Activated T-cell treated with anti-CD3 and anti-CD28 coated beads, Interleukin-2, amount 50 U/mL, for 4 hours (primary cell): ENCODE results near the gene RFC2. TPM values are rescaled to one million over a fixed set of nuclear protein-coding genes. Genes with fewer than 3 reads are reported as not detected.
A peak's percentile ranks its signal among the peaks of the same experiment; 100 is the strongest.
"Not testable (repeated sequence)": the region's sequence is repeated elsewhere in the genome, so short reads cannot be mapped to it uniquely, and the experiment has no call there.

Experiments
- ATAC-seq, 2 donors: fragments of 200-7000 bp; cut with Tn5 transposase; one replicate each; pipeline ENCODE4 v1.10.0; 2021
- DNase-seq: peaks from one replicate; pipeline ENCODE4 v3.0.0-alpha.2; 2020
- H3K27me3 Mint-ChIP-seq: one replicate; pipeline ENCODE4 v1.8.0; 2021; ENCODE audit warnings: low read depth, mixed read lengths
- H3K36me3 Mint-ChIP-seq: one replicate; pipeline ENCODE4 v1.8.0; 2022; ENCODE audit warnings: mixed read lengths; ENCODE audit not compliant: insufficient read depth
- H3K4me1 Mint-ChIP-seq: one replicate; pipeline ENCODE4 v1.8.0; 2021; ENCODE audit warnings: low read depth, mixed read lengths
- H3K4me3 Mint-ChIP-seq: one replicate; pipeline ENCODE4 v1.8.0; 2021; ENCODE audit warnings: mild to moderate bottlenecking, moderate library complexity, mixed read lengths
- H3K9me3 Mint-ChIP-seq: one replicate; pipeline ENCODE4 v1.8.0; 2021; ENCODE audit warnings: mixed read lengths
- total RNA-seq, 3 donors: library from RNA; stranded (reverse); gene quantifications; one replicate each; pipeline ENCODE4 v1.2.1, GENCODE V29; 2021

The RFC2 gene
- total RNA-seq, 3 donors from 2014 or later, result 71.4 to 85.2 (median 73.8) TPM

GRCh38 chr7:74206589-74207120 lies 47.5 kb downstream of the RFC2 start:
- H3K27me3 Mint-ChIP-seq, result no peaks in the 10 kb centered on the region
- no peaks in the 10 kb centered on the region for H3K9me3 Mint-ChIP-seq
- H3K36me3 Mint-ChIP-seq, result peaks cover 2% of the 10 kb centered on the region
- H3K4me1 Mint-ChIP-seq, result peaks cover 12% of the 10 kb centered on the region
- ATAC-seq (peak; percentile 72 to 74), DNase-seq (peak; percentile 78)
- peak overlapping the region; percentile 33 for H3K4me3 Mint-ChIP-seq

- not testable (repeated sequence) for H3K9me3 Mint-ChIP-seq, H3K27me3 Mint-ChIP-seq, H3K36me3 Mint-ChIP-seq
These were observed 48.1 kb downstream of the RFC2 start for GRCh38 chr7:74206052-74206451.

GRCh38 chr7:74203956-74204618 lies 50.1 kb downstream of the RFC2 start:
- Mint-ChIP-seq H3K4me3 (no peak overlapping the region), H3K4me1 (peaks cover 5% of the 10 kb centered on the region), H3K27me3 (no peaks in the 10 kb centered on the region), H3K9me3 (no peaks in the 10 kb centered on the region), H3K36me3 (peaks cover 2% of the 10 kb centered on the region)
- no peak for ATAC-seq
- no peak for DNase-seq

More at GRCh38 chr7:74206052-74206451, 48.1 kb downstream of the RFC2 start:
- not testable (repeated sequence) for H3K4me3 Mint-ChIP-seq, ATAC-seq, DNase-seq
- H3K4me1 Mint-ChIP-seq, result peaks cover 12% of the 10 kb centered on the region

- Mint-ChIP-seq H3K4me1 (peaks cover 5% of the 10 kb centered on the region), H3K9me3 (no peaks in the 10 kb centered on the region), H3K4me3 (no peak overlapping the region), H3K27me3 (no peaks in the 10 kb centered on the region), H3K36me3 (peaks cover 2% of the 10 kb centered on the region)
- no peak for ATAC-seq
- no peak for DNase-seq
These were observed 51.2 kb downstream of the RFC2 start for GRCh38 chr7:74202841-74203556.

GRCh38 chr7:74199551-74200355 lies 54.4 kb downstream of the RFC2 start:
- Mint-ChIP-seq H3K9me3 (no peaks in the 10 kb centered on the region), H3K4me3 (no peak overlapping the region), H3K27me3 (no peaks in the 10 kb centered on the region)

GRCh38 chr7:74197449-74198124 lies 56.6 kb downstream of the RFC2 start:
- DNase-seq (no peak), ATAC-seq (peak in 1 of 2 donors; percentile 19)
- H3K9me3 Mint-ChIP-seq, result no peaks in the 10 kb centered on the region
- H3K27me3 Mint-ChIP-seq, result no peaks in the 10 kb centered on the region
- H3K36me3 Mint-ChIP-seq, result peaks cover 26% of the 10 kb centered on the region
- H3K4me3 Mint-ChIP-seq, result no peak overlapping the region
- H3K4me1 Mint-ChIP-seq, result peaks cover 2% of the 10 kb centered on the region

More at GRCh38 chr7:74199551-74200355, 54.4 kb downstream of the RFC2 start:
- ATAC-seq (no peak), DNase-seq (no peak)
- H3K4me1 Mint-ChIP-seq, result peaks cover 2% of the 10 kb centered on the region
- H3K36me3 Mint-ChIP-seq, result peaks cover 15% of the 10 kb centered on the region

GRCh38 chr7:74195968-74196654 lies 58.1 kb downstream of the RFC2 start:
- not testable (repeated sequence) for H3K27me3 Mint-ChIP-seq, H3K4me3 Mint-ChIP-seq, H3K4me1 Mint-ChIP-seq, H3K9me3 Mint-ChIP-seq, DNase-seq
- H3K36me3 Mint-ChIP-seq, result peaks cover 31% of the 10 kb centered on the region
- peak in 1 of 2 donors; percentile 12 for ATAC-seq

GRCh38 chr7:74195139-74195860 lies 58.9 kb downstream of the RFC2 start:
- not testable (repeated sequence) for H3K9me3 Mint-ChIP-seq, ATAC-seq, DNase-seq, H3K4me1 Mint-ChIP-seq, H3K27me3 Mint-ChIP-seq, H3K4me3 Mint-ChIP-seq
- H3K36me3 Mint-ChIP-seq, result peaks cover 32% of the 10 kb centered on the region

- H3K9me3 Mint-ChIP-seq, result no peaks in the 10 kb centered on the region
- H3K36me3 Mint-ChIP-seq, result peaks cover 36% of the 10 kb centered on the region
- no peak for ATAC-seq
- no peak overlapping the region for H3K4me3 Mint-ChIP-seq
- H3K27me3 Mint-ChIP-seq, result no peaks in the 10 kb centered on the region
- no peak for DNase-seq
- peaks cover 2% of the 10 kb centered on the region for H3K4me1 Mint-ChIP-seq
These were observed 59.5 kb downstream of the RFC2 start for GRCh38 chr7:74194686-74195085.

- peaks cover 2% of the 10 kb centered on the region for H3K4me1 Mint-ChIP-seq
- H3K27me3 Mint-ChIP-seq, result no peaks in the 10 kb centered on the region
These were observed 60.3 kb downstream of the RFC2 start for GRCh38 chr7:74193913-74194312.

GRCh38 chr7:74193054-74193453 lies 61.1 kb downstream of the RFC2 start:
- ATAC-seq (no peak), DNase-seq (no peak)
- no peak overlapping the region for H3K4me3 Mint-ChIP-seq
- peaks cover 52% of the 10 kb centered on the region for H3K36me3 Mint-ChIP-seq
- H3K27me3 Mint-ChIP-seq, result no peaks in the 10 kb centered on the region
- peaks cover 4% of the 10 kb centered on the region for H3K4me1 Mint-ChIP-seq
- no peaks in the 10 kb centered on the region for H3K9me3 Mint-ChIP-seq

More at GRCh38 chr7:74193913-74194312, 60.3 kb downstream of the RFC2 start:
- DNase-seq (no peak), ATAC-seq (no peak)
- Mint-ChIP-seq H3K4me3 (no peak overlapping the region), H3K9me3 (no peaks in the 10 kb centered on the region), H3K36me3 (peaks cover 43% of the 10 kb centered on the region)

GRCh38 chr7:74191231-74191630 lies 63.0 kb downstream of the RFC2 start:
- peaks cover 54% of the 10 kb centered on the region for H3K36me3 Mint-ChIP-seq
- H3K4me3 Mint-ChIP-seq, result no peak overlapping the region
- no peak for ATAC-seq
- H3K27me3 Mint-ChIP-seq, result no peaks in the 10 kb centered on the region
- peaks cover 16% of the 10 kb centered on the region for H3K4me1 Mint-ChIP-seq
- no peaks in the 10 kb centered on the region for H3K9me3 Mint-ChIP-seq
- no peak for DNase-seq

- DNase-seq (no peak), ATAC-seq (no peak)
- no peaks in the 10 kb centered on the region for H3K9me3 Mint-ChIP-seq
- no peak overlapping the region for H3K4me3 Mint-ChIP-seq
- no peaks in the 10 kb centered on the region for H3K27me3 Mint-ChIP-seq
- peaks cover 51% of the 10 kb centered on the region for H3K36me3 Mint-ChIP-seq
- peaks cover 25% of the 10 kb centered on the region for H3K4me1 Mint-ChIP-seq
These were observed 63.9 kb downstream of the RFC2 start for GRCh38 chr7:74190259-74190658.
